ENCODE results near the gene PRSS8. TPM values are rescaled to one million over a fixed set of nuclear protein-coding genes. Genes with fewer than 3 reads are reported as not detected.
"Not testable (repeated sequence)": the region's sequence is repeated elsewhere in the genome, so short reads cannot be mapped to it uniquely, and the experiment has no call there.

Gene PRSS8
- total and polyA plus RNA-seq, 2 donors = 1.6 TPM

DNA sequence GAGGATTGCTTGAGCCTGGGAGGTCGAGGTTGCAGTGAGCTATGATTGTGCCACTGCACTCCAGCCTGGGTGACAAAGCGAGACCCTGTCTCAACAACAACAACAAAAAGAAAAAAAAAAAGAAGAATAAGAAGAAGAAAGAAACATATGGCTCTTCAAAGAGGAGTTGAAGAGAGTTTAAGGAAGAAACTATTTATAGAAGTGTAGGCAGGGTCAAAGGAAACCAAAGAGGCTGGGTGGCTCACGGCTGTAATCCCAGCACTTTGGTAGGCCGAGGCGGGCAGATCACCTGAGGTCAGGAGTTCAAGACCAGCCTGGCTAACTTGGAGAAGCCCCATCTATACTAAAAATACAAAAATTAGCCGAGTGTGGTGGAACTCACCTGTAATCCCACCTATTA lies 15.4 kb upstream of the PRSS8 start:
- not testable (repeated sequence) for DNase-seq (ENCODE audit: extremely low spot score); H3K4me3 ChIP-seq (ENCODE audit: low read depth, low read length); H3K4me1 ChIP-seq (ENCODE audit: insufficient read depth); H3K27ac ChIP-seq (ENCODE audit: low read depth); H3K36me3 ChIP-seq (ENCODE audit: insufficient read depth)
- 82% methylated on average over 6 of the region's 6 CpGs for WGBS

DNA sequence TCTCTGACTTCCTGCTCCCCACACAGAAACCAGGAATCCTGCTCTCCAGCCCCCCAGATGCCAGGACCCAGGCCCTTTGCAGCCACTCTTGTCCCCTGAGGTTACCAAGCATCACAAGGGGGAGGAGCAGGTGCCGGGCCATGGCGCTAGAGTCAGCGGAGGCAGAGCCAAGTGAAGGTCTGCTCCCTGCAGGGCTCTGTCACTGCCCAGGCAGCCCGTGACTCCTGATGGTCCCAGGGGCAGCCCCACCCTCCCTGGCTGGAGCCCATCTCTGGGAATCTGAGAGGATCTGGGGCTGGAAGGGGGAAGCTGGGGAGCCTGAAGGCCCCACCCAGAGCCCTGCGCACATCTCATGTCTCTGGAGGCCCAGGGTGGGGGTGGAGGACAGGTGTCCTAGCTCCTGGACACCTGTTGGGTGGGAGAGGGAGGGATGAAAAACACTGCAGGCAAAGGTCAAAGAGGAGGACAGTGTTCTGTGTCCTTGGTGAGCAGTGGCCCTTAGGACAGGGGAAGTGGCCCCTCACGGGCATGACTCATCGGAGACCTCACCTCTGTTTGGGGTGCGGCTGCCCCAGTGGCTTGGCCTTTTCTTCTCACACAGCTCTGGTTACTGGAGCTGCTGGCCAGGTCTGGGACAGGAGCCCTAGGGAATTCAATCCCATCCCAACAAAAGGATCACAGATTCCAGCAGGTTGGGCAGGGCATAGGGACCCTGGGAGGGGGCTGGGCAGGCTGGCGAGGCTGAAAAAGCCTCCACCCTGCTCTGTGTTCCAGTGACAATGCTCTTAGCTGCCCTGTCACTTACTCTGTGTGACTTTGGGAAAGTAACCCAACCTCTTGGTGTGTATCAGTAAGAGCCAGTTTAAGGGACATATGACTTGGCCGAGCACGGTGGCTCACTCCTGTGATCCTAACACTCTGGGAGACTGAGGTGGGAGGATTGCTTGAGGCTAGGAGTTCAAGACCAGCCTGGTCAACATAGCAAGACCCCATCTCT lies 14.7 kb upstream of the PRSS8 start, which contains the start of gene PRSS36:
PRSS36 (minus strand) TSS at position 173 of the 997 bp plus-strand sequence; CDS start at position 142, 31 bp downstream.
- Histone ChIP-seq H3K36me3 (ENCODE audit: insufficient read depth) (no peaks in the 10 kb centered on the region), H3K4me1 (ENCODE audit: insufficient read depth) (no peaks in the 10 kb centered on the region), H3K27ac (ENCODE audit: low read depth) (no peak within 1 kb of the TSS), H3K4me3 (ENCODE audit: low read depth, low read length) (no peak within 1 kb of the TSS)
- no peak for DNase-seq (ENCODE audit: extremely low spot score)
- 69% methylated on average over 11 of the region's 11 CpGs for WGBS

DNA sequence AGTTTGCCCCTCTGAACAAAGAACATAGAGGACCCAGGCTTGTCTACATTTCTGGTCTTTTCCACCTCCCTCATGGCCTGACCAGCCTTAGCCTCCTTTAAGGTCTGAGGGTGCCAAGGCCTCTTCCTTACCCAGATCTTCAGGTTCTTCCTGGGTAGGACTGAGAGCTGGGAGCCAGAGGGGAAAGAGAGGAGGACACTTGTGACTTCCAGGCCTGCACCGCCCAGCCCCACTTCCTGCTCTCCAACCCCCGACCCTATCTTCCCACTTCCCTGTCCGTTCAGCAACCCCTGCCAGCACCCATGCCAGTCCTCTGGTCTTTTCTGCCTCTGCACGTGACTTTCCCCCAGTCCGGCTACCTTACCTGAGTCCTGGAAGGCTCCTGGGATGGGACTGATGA lies 13.8 kb upstream of the PRSS8 start:
- no peak overlapping the region for H3K4me3 ChIP-seq (ENCODE audit: low read depth, low read length)
- 66% methylated on average over 5 of the region's 5 CpGs for WGBS
- H3K27ac ChIP-seq (ENCODE audit: low read depth) = no peak overlapping the region
- H3K4me1 ChIP-seq (ENCODE audit: insufficient read depth) = no peaks in the 10 kb centered on the region
- no peaks in the 10 kb centered on the region for H3K36me3 ChIP-seq (ENCODE audit: insufficient read depth)
- no peak for DNase-seq (ENCODE audit: extremely low spot score)

DNA sequence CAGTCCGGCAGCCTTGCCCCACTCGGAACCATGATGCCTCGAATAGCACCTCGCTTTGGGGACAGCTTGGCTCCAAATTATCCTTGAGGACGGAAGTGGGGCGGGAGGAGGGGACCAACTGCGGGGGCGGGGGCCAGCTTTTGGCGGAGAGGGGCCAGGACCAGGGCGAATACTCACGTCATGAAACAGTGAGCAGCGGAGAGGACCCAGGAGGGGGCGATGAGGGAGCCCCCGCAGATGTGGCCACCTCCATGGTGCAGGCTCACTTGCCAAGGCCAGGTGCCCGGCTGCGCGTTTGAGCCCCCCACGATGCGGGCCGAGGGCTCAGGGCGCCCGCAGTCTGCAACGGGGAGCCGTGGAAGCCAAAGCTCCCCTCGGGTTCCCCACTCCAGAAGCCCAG lies 13.4 kb upstream of the PRSS8 start:
- no peak for DNase-seq (ENCODE audit: extremely low spot score)
- H3K4me3 ChIP-seq (ENCODE audit: low read depth, low read length) = no peak overlapping the region
- H3K36me3 ChIP-seq (ENCODE audit: insufficient read depth) = no peaks in the 10 kb centered on the region
- 73% methylated on average over 25 of the region's 25 CpGs for WGBS
- H3K27ac ChIP-seq (ENCODE audit: low read depth) = no peak overlapping the region
- H3K4me1 ChIP-seq (ENCODE audit: insufficient read depth) = no peaks in the 10 kb centered on the region

DNA sequence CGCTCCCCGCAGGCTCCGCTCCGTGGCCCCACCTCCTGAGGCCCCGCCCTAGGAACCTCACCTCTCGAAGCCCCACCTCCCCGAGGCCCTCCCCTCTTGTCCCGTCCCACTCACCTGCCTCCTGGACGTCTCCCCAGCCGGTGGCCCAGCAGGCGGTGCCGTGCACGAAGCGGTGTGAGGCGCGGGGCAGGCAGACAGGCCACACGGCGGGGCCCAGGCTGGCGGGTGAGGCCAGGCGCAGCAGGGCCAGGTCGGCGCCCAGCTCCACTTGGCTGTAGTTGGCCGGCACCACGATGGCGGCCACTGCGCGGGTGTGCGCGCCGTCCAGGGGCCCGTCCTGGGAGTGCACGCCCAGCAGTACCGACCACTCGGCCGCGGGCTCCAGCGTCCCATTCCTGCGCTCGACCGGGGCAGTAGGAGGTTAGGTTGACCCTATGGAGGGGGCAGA lies 12.8 kb upstream of the PRSS8 start:
- Histone ChIP-seq H3K4me3 (ENCODE audit: low read depth, low read length) (no peak overlapping the region), H3K36me3 (ENCODE audit: insufficient read depth) (no peaks in the 10 kb centered on the region), H3K4me1 (ENCODE audit: insufficient read depth) (no peaks in the 10 kb centered on the region), H3K27ac (ENCODE audit: low read depth) (no peak overlapping the region)
- no peak for DNase-seq (ENCODE audit: extremely low spot score)
- WGBS = 13% methylated on average over 40 of the region's 40 CpGs

DNA sequence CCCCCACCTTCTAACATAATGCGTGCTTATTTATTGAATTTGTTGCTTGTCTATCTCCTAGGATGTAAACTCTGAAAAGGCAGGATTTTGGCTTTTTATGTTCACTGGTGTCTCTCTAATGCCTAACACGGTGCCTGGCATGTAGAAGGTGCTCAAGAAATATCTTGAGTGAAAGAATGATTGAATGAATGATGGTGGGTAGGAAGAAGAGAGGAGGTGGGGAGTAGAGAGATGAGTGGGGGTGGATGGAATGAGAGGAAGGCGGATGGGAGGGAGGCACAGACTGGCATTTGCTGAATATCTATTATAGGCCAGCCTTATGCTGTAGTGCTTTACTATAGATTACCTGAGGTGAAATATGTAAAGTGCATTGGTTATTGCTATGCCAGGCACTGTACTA lies 12.0 kb upstream of the PRSS8 start:
- Histone ChIP-seq H3K4me1 (ENCODE audit: insufficient read depth) (peaks cover 2% of the 10 kb centered on the region), H3K4me3 (ENCODE audit: low read depth, low read length) (no peak overlapping the region), H3K36me3 (ENCODE audit: insufficient read depth) (no peaks in the 10 kb centered on the region), H3K27ac (ENCODE audit: low read depth) (no peak overlapping the region)
- DNase-seq (ENCODE audit: extremely low spot score) = no peak
- WGBS = 91% methylated on average over 3 of the region's 3 CpGs

DNA sequence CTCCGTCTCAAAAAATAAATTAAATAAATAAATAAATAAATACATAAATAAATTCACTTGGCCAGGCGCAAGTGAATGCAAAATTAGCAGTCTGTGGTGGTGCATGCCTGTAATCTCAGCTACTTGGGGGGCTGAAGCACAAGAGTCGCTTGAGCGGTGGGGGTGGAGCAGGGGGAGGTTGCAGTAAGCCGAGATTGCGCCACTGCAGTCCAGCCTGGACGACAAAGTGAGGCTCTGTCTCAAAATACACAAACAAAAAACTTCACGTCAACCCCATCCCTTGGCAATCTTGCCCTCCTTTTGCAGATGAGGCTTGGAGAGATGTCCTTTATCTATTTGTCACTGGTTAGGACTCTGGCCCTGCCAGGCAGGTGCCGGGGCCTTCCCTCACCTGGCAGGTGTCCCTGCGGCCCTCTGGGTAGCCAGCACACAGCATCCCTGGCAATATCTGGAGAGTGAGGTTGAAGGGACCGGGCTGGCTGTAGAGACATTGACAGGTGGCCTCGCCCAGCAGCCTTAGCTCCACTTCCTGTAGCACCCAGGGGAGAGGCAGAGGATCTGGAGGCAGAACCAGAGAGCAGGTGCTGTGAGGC lies 10.0 kb upstream of the PRSS8 start:
- H3K4me3 ChIP-seq (ENCODE audit: low read depth, low read length) = no peak overlapping the region
- H3K36me3 ChIP-seq (ENCODE audit: insufficient read depth) = no peaks in the 10 kb centered on the region
- peaks cover 2% of the 10 kb centered on the region for H3K4me1 ChIP-seq (ENCODE audit: insufficient read depth)
- no peak overlapping the region for H3K27ac ChIP-seq (ENCODE audit: low read depth)
- DNase-seq (ENCODE audit: extremely low spot score) = no peak
- WGBS = 75% methylated on average over 12 of the region's 12 CpGs

DNA sequence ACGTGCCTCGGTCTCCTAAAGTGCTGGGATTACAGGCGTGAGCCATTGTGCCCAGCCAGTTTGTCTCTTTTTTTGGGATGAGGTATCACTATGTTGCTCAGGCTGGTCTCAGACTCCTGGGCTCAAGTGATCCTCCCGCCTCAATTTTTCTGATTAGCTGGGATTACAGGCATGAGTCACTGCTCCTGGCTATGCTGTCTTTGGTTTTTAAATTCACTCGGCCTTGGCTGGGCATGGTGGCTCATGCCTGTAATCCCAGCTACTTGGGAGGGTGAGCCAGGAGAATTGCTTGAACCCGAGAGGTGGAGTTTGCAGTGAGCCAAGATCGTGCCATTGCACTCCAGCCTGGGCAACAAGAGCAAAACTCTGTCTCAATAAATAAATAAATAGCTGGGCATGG lies 8.9 kb upstream of the PRSS8 start:
- WGBS = 81% methylated on average over 7 of the region's 7 CpGs
- not testable (repeated sequence) for DNase-seq (ENCODE audit: extremely low spot score)

DNA sequence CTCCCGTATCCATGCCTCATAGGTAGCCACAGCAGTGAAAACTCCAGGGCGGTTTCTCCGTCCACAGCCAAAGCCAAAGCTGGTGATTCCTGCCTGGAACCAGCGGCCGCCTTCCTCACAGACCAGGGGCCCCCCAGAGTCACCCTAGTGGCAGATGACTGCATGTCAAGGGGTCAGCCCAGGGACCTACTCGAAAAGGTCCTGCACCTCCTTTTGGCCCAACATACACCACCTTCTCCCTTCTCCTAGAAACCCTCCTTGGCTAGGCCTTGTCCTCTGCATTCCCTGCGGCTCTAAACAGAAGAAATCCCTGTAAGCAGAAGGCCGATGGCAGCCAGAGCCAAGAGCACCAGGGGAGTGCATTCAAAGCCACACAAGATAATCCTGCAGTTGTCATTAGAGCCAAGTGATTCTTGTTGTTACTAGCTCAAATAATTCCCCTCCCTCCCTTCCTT lies 8.2 kb upstream of the PRSS8 start:
- no peak for DNase-seq (ENCODE audit: extremely low spot score)
- Histone ChIP-seq H3K4me3 (ENCODE audit: low read depth, low read length) (no peak overlapping the region), H3K27ac (ENCODE audit: low read depth) (no peak overlapping the region), H3K36me3 (ENCODE audit: insufficient read depth) (no peaks in the 10 kb centered on the region), H3K4me1 (ENCODE audit: insufficient read depth) (peaks cover 2% of the 10 kb centered on the region)
- 93% methylated on average over 8 of the region's 8 CpGs for WGBS

More for the DNA sequence above, 8.9 kb upstream of the PRSS8 start:
- not testable (repeated sequence) for H3K4me3 ChIP-seq (ENCODE audit: low read depth, low read length); H3K36me3 ChIP-seq (ENCODE audit: insufficient read depth); H3K27ac ChIP-seq (ENCODE audit: low read depth); H3K4me1 ChIP-seq (ENCODE audit: insufficient read depth)

DNA sequence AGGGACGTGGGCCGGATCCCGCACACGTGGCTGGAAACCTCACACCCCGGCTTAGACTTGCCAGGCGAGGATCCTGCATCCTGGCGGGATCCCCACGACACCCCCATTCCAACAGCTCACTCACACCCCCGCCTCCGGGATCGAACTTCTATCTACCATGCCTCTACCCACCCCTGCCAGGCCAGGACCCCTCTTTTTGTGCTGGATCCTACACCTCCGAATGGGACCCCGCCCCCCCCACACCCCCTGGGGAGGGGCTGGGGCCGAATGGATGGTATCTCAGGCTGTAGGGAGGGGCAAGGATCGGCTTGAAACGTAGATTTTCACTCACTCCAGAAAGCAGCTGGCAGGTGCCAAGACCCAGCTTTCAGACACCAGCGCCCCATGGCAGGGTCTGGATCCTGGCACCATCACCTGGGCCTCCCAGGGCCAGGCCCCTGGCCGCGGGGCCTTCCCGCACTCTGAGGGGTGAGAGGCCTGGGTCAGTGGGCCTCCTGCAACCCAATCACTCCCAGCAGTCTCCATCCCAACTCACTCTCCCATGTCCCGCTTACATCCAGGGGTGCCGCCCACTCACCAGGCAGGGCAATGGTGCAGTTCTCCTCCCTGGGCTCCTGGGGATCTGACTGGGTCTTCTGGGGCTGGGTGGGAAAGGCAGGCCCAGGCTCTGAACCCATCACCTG lies 7.6 kb upstream of the PRSS8 start:
- peak overlapping the region; percentile 41 for H3K4me3 ChIP-seq (ENCODE audit: low read depth, low read length)
- no peak overlapping the region for H3K27ac ChIP-seq (ENCODE audit: low read depth)
- 63% methylated on average over 22 of the region's 22 CpGs for WGBS
- DNase-seq (ENCODE audit: extremely low spot score) = no peak
- H3K4me1 ChIP-seq (ENCODE audit: insufficient read depth) = peaks cover 2% of the 10 kb centered on the region
- no peaks in the 10 kb centered on the region for H3K36me3 ChIP-seq (ENCODE audit: insufficient read depth)

DNA sequence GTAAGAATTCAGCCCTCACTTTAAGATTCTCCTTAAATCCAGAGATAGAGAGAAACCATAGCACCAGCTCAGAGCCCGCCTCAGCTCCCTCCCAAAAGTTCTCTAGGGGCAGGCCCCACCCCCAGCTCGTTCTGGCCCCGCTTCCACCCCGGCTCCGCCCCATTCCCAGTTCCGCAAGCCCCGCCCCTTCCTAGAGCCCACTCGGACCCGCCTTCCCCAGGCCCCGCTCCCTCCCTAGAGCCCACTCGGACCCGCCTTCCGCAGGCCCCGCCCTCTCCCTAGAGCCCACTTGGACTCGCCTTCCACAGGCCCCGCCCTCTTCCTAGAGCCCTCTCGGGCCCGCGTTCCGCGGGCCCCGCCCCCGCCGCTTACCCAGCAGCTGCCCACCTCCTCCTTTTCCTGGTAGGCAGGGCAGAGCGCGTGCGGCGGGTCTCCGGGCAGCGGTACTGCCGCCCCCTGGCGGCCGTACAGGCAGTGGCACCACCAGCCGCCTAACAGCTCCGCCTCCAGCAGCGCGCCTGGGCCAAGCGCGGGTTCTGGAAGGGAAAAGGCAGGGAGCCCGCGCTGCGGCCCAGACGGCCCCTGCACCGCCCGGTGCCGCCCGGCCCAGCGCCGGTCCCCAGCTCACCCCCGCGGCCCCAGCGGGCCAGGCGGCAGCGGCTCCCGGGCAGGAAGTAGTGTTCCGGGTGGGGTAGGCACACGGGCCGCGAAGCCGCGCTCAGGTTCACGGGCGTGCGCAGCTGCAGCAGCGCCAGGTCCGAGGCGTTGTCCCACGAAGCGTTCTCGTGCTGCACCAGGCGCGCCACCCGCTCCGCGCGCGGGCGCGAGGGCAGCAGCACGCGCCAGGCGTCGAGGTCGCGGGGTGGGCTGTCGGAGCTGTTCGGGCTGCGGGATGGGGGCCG lies 6.8 kb upstream of the PRSS8 start:
- H3K36me3 ChIP-seq (ENCODE audit: insufficient read depth) = no peaks in the 10 kb centered on the region
- H3K4me3 ChIP-seq (ENCODE audit: low read depth, low read length) = peak overlapping the region; percentile 41
- WGBS = 3% methylated on average over 89 of the region's 89 CpGs
- peaks cover 2% of the 10 kb centered on the region for H3K4me1 ChIP-seq (ENCODE audit: insufficient read depth)
- DNase-seq (ENCODE audit: extremely low spot score) = peak; percentile 97
- peak overlapping the region; percentile 75 for H3K27ac ChIP-seq (ENCODE audit: low read depth)

DNA sequence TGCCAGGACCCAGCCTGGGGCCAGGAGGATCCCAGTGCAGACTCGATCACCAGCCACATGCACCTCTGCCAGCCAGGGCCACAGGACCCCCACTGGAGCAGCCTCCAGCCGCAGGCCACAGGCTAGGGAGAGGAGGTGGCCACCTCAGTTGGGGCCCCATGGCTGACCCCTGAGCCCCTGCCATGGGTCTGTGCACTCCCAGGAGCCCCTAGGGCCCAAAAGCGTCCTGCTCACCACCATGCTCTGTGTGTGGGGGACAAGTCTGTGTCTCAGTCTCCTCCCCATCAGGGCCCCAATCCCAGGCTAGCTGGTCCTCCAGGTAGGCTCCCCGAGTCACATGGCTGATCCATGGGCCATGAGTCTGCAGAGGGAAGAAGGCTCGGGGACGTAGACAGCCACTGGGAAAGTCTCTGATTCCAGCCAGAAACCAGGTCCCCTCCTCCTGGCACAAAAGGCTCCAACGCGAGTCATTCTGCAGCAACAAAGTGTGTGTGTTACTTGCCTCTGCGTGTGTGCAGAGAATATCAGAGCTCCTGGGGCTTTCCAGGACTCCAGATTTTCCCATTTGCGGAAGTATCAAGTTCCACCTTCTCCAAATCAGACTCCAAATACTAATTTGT lies 6.1 kb upstream of the PRSS8 start:
- H3K27ac ChIP-seq (ENCODE audit: low read depth) = peak overlapping the region; percentile 75
- peaks cover 2% of the 10 kb centered on the region for H3K4me1 ChIP-seq (ENCODE audit: insufficient read depth)
- 23% methylated on average over 10 of the region's 10 CpGs for WGBS
- no peak for DNase-seq (ENCODE audit: extremely low spot score)
- H3K36me3 ChIP-seq (ENCODE audit: insufficient read depth) = no peaks in the 10 kb centered on the region
- H3K4me3 ChIP-seq (ENCODE audit: low read depth, low read length) = no peak overlapping the region

Measured in urinary bladder (tissue), 4 donors.